ENCODE measurements around the gene CTSW.
A peak's percentile ranks its signal among the peaks of the same experiment; 100 is the strongest.

Gene CTSW

DNA sequence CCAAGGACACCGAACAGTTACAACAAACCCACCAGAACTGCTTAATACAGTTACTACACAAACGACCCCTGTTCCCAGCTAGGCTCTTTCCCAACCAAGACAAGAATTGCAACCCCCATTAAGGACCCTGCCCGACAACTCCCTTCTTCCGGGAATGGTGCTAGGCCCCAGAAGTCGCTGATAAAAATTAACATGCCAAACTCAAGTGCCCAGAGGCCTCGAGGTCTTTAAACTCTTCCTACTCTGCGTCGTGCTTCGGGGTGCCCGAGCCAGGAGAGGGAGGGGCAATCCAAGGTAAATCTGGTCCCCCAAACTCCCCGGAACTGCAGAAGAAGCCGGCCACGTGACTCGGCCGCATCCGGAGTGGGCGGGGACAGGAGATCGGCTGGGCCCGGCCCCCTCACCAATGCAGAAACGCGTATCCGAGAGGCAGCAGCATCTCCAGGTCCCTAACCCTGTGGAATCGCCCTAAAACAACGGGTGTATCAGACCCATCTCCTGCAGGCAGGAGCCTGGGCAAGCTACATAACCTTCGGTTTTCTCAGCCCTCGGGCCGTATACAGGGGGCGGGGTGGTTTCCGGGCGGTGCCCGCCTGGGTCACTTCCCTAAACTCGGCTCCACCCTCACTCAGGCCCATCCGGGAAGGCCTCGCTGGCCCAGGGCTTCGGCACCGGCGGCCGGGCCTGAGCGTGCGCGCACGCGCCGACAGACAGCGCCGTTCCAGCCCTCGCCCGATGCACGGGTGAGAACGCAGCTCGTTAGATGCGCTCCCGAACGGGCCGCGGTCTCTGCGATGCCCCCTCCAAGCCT lies 22.7 kb upstream of the CTSW start:
- DNase-seq: peak; percentile 88

GRCh38 chr11:65857500-65857852 lies 22.2 kb upstream of the CTSW start:
- DNase-seq: peak; percentile 67

DNA sequence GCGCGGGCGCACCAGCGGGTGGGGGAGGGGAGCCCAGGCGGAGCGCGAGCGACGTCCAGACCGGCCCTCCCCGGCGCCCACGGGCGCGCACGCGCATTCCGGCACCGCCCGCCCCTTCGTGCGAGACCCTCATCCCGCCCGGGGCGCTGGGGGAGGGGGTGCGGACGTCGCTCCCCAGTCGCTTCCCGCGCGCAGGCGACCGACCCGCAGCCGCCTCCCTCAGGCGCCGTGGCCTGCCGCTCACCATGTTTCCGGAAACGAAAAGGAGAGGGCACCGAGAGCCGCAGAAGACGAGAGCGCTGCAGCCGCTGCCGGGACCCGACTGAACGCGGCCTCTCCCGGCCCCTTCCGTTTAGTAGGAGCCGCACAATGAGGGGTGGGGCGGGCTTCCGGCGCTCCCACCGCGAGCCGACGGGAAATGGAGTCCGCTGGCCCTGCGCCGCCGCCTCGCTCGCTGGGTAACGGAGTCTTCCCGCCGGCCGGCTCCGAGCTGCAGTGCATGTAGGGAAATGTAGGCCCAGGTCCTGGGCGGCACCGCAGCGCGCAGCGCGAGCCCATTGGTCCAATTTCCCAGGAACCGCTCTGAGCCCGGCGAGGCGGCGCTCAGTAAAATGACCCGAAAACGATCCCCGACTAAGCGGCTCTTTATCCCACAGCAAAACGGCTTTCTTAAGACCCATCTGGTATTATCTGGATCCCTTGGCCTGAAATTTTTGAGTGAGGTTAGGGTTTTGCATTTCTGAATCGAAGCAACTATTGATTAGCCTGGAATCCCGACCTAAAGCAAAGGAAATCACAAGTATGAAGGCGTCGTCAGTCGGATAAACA lies 21.6 kb upstream of the CTSW start, which contains the start of gene CFL1:
CFL1 (minus strand) TSS at position 328 of the 828 bp plus-strand sequence; CDS start at position 247, 81 bp downstream.
- DNase-seq: peak; percentile 98

- no peak for DNase-seq
Observed at GRCh38 chr11:65858681-65859087, 21.0 kb upstream of the CTSW start.

DNA sequence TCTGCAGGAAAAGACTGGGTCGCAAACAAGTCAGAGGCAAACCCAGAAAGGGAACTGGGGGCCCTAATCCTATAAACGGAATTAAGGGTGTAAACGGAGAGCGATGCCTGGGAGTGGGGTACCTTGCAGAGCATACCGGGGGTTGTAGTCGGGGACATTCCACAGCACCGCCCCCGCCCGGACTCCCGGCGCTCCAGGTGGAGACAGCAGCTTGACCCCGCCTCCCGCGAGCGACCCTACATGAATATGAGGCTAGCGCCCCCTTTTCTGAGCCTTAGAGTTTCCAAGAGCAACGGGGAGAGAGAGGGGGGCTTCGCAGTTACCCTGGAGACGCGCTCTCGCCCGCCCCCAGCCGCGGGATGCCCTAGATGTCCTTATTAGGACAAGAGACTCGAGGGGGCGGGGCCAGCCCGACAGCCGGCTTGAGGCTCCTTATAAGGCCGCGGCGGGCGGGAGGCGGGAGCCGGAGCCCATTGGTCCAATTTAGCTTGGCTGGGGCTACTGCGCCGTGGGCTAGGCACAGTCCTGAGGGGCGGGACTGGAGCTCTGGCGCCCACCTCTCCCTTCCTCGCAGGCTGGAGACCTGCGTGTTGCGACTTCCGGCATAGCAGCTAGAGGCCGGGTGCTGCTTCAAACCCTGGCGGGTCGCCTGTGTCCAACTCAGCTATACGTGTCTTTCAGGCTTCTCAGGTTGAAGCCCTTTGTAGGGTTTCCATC lies 20.4 kb upstream of the CTSW start:
- peak; percentile 99 for DNase-seq

- no peak for DNase-seq
Observed at GRCh38 chr11:65859812-65860277, 19.8 kb upstream of the CTSW start.

GRCh38 chr11:65860278-65861164 lies 19.1 kb upstream of the CTSW start, which contains the start of gene MUS81:
MUS81 (plus strand) TSS chr11:65860433; CDS start chr11:65860754, 321 bp downstream.
- DNase-seq: peak; percentile 97

GRCh38 chr11:65861165-65861505 lies 18.5 kb upstream of the CTSW start:
- DNase-seq: no peak

DNA sequence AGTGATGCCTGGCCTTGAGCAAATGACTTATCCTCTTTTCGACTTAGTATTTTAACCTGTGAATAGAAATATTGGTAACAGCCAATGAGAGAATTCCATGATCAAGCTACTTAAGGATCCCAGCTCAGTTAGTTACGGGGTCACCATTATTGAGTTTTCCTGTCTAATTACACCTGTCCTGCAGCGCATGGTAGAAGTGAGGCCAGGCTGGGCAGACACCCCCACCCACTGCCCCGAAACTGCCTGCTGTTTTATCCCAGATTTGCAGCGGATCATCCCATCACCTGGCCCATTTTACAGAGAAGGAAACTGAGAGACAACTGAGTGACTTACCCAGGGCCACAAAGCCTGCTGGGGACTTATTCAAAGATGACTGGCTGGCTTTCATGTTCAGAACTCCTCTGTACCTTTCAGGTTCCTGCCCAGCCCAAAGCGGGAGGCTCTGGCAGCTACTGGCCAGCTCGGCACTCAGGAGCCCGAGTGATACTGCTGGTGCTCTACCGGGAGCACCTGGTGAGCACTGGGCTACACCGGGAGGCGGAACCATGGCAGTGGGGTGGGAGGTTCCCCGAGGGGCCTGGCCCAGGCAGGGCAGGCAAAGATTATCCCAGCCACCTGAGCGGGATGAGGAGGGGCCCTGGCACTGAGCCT lies 18.0 kb upstream of the CTSW start:
- no peak for DNase-seq

DNA sequence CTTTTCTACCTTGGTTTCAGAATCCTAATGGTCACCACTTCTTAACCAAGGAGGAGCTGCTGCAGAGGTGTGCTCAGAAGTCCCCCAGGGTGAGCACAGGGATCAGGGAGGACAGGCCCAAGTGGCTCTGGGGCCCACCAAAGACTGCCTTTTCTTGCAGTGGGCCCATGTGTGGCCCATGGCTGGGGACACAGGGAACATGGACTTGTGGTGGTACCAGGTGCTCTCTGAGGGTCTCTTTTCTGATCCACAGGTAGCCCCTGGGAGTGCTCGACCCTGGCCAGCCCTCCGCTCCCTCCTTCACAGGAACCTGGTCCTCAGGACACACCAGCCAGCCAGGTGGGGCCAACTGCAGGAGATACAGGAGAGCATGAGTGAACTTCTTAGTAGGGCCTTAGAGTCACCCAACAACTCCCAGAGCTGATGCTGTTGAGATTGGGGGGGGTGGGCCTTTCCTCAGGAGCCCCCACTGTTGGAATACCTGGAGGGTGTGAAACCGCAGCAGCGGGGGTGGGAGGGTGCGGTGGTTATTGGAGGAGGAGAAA lies 17.4 kb upstream of the CTSW start:
- no peak for DNase-seq

GRCh38 chr11:65862941-65863888 lies 16.4 kb upstream of the CTSW start:
- no peak for DNase-seq

GRCh38 chr11:65863889-65864705 lies 15.5 kb upstream of the CTSW start:
- no peak for DNase-seq

- DNase-seq: no peak
Observed at GRCh38 chr11:65864706-65865471, 14.7 kb upstream of the CTSW start.

DNA sequence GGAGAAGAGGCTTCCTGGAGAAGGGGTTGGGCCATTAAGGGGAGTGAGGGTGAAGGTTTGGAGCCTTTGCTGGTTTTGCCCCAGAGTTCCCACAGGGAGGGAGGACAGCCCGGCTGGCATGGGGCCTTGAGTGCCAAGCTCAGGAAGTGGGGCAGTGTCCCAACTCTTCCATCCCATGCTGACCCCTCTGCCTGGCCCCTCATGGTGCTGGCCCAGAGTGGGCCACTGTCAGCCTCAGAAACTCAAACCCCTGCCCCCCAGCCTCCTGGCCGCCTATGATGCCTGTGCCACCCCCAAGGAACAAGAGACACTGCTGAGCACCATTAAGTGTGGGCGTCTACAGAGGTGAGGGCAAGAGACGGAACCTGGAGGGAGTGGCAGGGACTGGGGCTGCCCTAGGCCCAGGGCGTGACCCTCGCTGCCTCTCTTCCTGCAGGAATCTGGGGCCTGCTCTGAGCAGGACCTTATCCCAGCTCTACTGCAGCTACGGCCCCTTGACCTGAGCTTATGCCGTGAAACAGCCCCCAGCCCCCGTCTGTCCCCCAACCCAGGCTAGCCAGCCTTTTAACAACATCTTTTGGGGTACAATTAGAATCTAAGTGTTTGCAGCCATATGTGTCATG lies 14.0 kb upstream of the CTSW start:
- no peak for DNase-seq

- no peak for DNase-seq
Observed at GRCh38 chr11:65866509-65867283, 12.9 kb upstream of the CTSW start.

- peak; percentile 35 for DNase-seq
Observed at GRCh38 chr11:65867284-65868071, 12.2 kb upstream of the CTSW start.

Measured in CD4-positive, alpha-beta T cell treated with Interleukin-6 for 4 hours (primary cell).